GM12872 (cell line): ENCODE results near the gene TAB3.

Source experiments
- CTCF ChIP-seq: IDR thresholded peaks from 3 replicates; pipeline ENCODE4 v1.5.1; 2011; ENCODE audit warnings: low read depth, mild to moderate bottlenecking, low read length, moderate library complexity; ENCODE audit not compliant: insufficient read depth

The TAB3 gene

GRCh38 chrX:30870572-30870971, 18.5 kb downstream of the TAB3 start:
- no peak for TF ChIP-seq CTCF

- TF ChIP-seq CTCF = no peak
These were observed 23.4 kb downstream of the TAB3 start for GRCh38 chrX:30865612-30866011.

- TF ChIP-seq CTCF = 0 out of 3 replicates have a peak, but pooled peaks have one; percentile 16
These were observed 24.0 kb downstream of the TAB3 start for GRCh38 chrX:30865015-30865414.

- TF ChIP-seq CTCF = no peak
These were observed 24.7 kb downstream of the TAB3 start for GRCh38 chrX:30864383-30864785.

- TF ChIP-seq CTCF = no peak
These were observed 25.1 kb downstream of the TAB3 start for GRCh38 chrX:30863974-30864373.

- TF ChIP-seq CTCF = no peak
These were observed 31.0 kb downstream of the TAB3 start for GRCh38 chrX:30858098-30858497.

GRCh38 chrX:30851449-30851848, 37.6 kb downstream of the TAB3 start:
- TF ChIP-seq CTCF = no peak

- TF ChIP-seq CTCF = no peak
These were observed 53.7 kb downstream of the TAB3 start for GRCh38 chrX:30835373-30835772.
